CD14-positive monocyte (primary cell): Measurements from ENCODE around the gene POSTN. TPM values are rescaled to one million over a fixed set of nuclear protein-coding genes. Genes with fewer than 3 reads are reported as not detected.

Experiments
- DNase-seq, 3 donors: peaks; one replicate each; pipeline ENCODE4 v3.0.0-alpha.2; 2011 to 2022
- H2AFZ ChIP-seq: 2 replicates; pipeline ENCODE4 v1.6.0; 2012; ENCODE audit warnings: mild to moderate bottlenecking, low read depth, low read length, inconsistent platforms; ENCODE audit not compliant: insufficient read depth, poor library complexity, severe bottlenecking
- H3K27ac ChIP-seq, 2 donors: 1 replicate in 1 of 2; 2 replicates in 1 of 2; pipeline ENCODE4 v1.5.1; 2012 to 2013; ENCODE audit warnings: low read length in 2 of 2, control low read depth in 1 of 2, inconsistent platforms in 1 of 2, low read depth in 1 of 2, mild to moderate bottlenecking in 1 of 2
- H3K27me3 ChIP-seq, 2 donors: one replicate each; pipeline versions ENCODE4 v1.6.0 to v1.6.1; 2011 to 2013; ENCODE audit warnings: low read length in 2 of 2; ENCODE audit not compliant: control insufficient read depth in 2 of 2, insufficient read depth in 2 of 2
- H3K36me3 ChIP-seq, 2 donors: replicated peaks in 1 of 2; 1 replicate in 1 of 2; 2 replicates in 1 of 2; pipeline versions ENCODE4 v1.5.1 to v1.6.1; 2012 to 2013; ENCODE audit warnings: low read length in 2 of 2, control low read depth in 1 of 2, inconsistent platforms in 1 of 2, mild to moderate bottlenecking in 1 of 2; ENCODE audit not compliant: insufficient read depth in 2 of 2, control insufficient read depth in 1 of 2
- H3K4me1 ChIP-seq, 2 donors: 1 replicate in 1 of 2; 2 replicates in 1 of 2; pipeline versions ENCODE4 v1.5.1 to v1.6.1; 2012 to 2013; ENCODE audit warnings: low read length in 2 of 2, control low read depth in 1 of 2, inconsistent platforms in 1 of 2, mild to moderate bottlenecking in 1 of 2, moderate library complexity in 1 of 2; ENCODE audit not compliant: insufficient read depth in 2 of 2, control insufficient read depth in 1 of 2
- H3K4me2 ChIP-seq: replicated peaks from 2 replicates; pipeline ENCODE3; 2012; ENCODE audit warnings: low read length, moderate library complexity, mild to moderate bottlenecking; ENCODE audit not compliant: poor library complexity, severe bottlenecking; ENCODE audit errors: extremely low read depth
- H3K4me3 ChIP-seq, 3 experiments: fragments of 200-600 bp in 1 of 3; sonication (generic) in 1 of 3; replicated peaks in 1 of 3; 1 replicate in 2 of 3; 2 replicates in 1 of 3; pipeline ENCODE4 v1.5.1; 2011 to 2013; ENCODE audit warnings: low read length in 3 of 3, mild to moderate bottlenecking in 3 of 3, control low read depth in 2 of 3, low read depth in 2 of 3, inconsistent platforms in 1 of 3, moderate library complexity in 1 of 3
- H3K79me2 ChIP-seq: 2 replicates; pipeline ENCODE4 v1.6.0; 2012; ENCODE audit warnings: mild to moderate bottlenecking, control low read depth, inconsistent platforms, low read length, moderate library complexity; ENCODE audit not compliant: insufficient read depth
- H3K9ac ChIP-seq: 2 replicates; pipeline ENCODE4 v1.6.0; 2017; ENCODE audit warnings: low read length, mild to moderate bottlenecking; ENCODE audit not compliant: insufficient read depth, poor library complexity, severe bottlenecking
- H3K9me3 ChIP-seq, 2 donors: replicated peaks in 1 of 2; 1 replicate in 1 of 2; 2 replicates in 1 of 2; pipeline versions ENCODE4 v1.5.1 to v1.6.1; 2012 to 2013; ENCODE audit warnings: low read length in 2 of 2, control low read depth in 1 of 2; ENCODE audit not compliant: control insufficient read depth in 1 of 2, insufficient read depth in 1 of 2
- H4K20me1 ChIP-seq: 2 replicates; pipeline ENCODE4 v1.6.0; 2012; ENCODE audit warnings: mild to moderate bottlenecking, low read length, control low read depth, moderate library complexity; ENCODE audit not compliant: insufficient read depth
- H3K27ac Mint-ChIP-seq, 7 donors: one replicate each; pipeline ENCODE4 v1.8.0; 2020; ENCODE audit warnings: mild to moderate bottlenecking in 7 of 7, mixed read lengths in 7 of 7, moderate library complexity in 6 of 7, inconsistent platforms in 2 of 7
- H3K27me3 Mint-ChIP-seq, 3 donors: one replicate each; pipeline ENCODE4 v1.8.0; 2021 to 2022; ENCODE audit warnings: low read depth in 3 of 3, mild to moderate bottlenecking in 3 of 3, mixed read lengths in 3 of 3, moderate library complexity in 3 of 3, inconsistent platforms in 1 of 3
- H3K36me3 Mint-ChIP-seq, 2 donors: one replicate each; pipeline ENCODE4 v1.8.0; 2020; ENCODE audit warnings: mixed read lengths in 2 of 2, inconsistent platforms in 1 of 2, mild to moderate bottlenecking in 1 of 2
- H3K4me1 Mint-ChIP-seq: one replicate; pipeline ENCODE4 v1.8.0; 2020; ENCODE audit warnings: mild to moderate bottlenecking, mixed read lengths
- H3K4me3 Mint-ChIP-seq, 2 donors: one replicate each; pipeline ENCODE4 v1.8.0; 2020; ENCODE audit warnings: mild to moderate bottlenecking in 2 of 2, mixed read lengths in 2 of 2, moderate library complexity in 1 of 2
- H3K9me3 Mint-ChIP-seq, 7 donors: one replicate each; pipeline ENCODE4 v1.8.0; 2020 to 2022; ENCODE audit warnings: mixed read lengths in 7 of 7, mild to moderate bottlenecking in 6 of 7, moderate library complexity in 6 of 7, inconsistent platforms in 2 of 7
- WGBS: methylation state at CpG from one replicate; pipeline ENCODE4 v1.1.5; 2013; ENCODE audit warnings: missing lambda C conversion rate; ENCODE audit not compliant: insufficient coverage; 5-methylcytosine and 5-hydroxymethylcytosine counted together
- intact Hi-C, 2 donors: fragments of 100-400 bp; cut with micrococcal nuclease; formaldehyde crosslinking; loops; one replicate each; pipeline versions ENCODE4 v1.15.0 to v1.15.1; 2023
- polyA plus RNA-seq, 3 donors: library from polyadenylated mRNA; depleted of rRNA in 1 of 3; unstranded in 2 of 3; stranded (reverse) in 1 of 3; fragments of 300-500 nt in 2 of 3; fragments of >200 nt in 1 of 3; fragmentation: Illumina TruSeq in 2 of 3; gene quantifications; 1 replicate in 2 of 3; 2 replicates in 1 of 3; pipeline ENCODE4 v1.2.3, GENCODE V29; 2012 to 2021
- TF ChIP-seq, protein P1 (sequence below): fragments of 200-600 bp; IDR thresholded peaks from one replicate; pipeline ENCODE4 v1.8.0; 2022; ENCODE audit warnings: antibody characterized with exemption, mild to moderate bottlenecking

POSTN gene
- polyA plus RNA-seq, 3 donors: not detected

DNA sequence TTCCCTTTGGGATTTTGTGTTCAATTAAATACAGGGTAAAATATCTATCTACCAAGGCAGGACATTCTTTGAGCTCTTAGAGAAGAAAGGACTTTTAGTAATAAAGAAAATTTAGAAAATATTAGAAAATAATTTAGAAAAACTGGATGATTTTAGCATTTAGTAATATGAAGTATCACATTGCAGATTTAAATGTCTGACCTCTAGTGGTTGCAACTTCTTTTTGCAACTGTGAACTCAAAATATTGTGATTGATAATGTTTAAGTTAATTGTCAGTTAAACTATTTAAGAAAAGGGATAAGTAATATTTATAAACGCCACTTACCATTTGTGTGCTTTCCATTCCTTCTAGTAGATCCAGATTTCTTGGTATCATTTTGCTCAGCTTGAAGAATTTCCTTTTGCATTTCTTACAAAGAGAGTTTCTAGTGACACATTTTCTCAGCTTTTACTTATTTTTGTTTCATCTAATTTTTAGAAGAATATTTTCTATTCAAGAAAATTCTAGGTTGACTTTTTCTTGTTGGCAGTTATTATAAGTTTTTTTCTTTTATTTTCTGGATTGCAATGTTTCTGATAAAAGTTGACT lies 10.3 kb upstream of the POSTN start:
- Histone ChIP-seq H3K9ac (no peak overlapping the region), H3K4me1 (no peaks in the 10 kb centered on the region), H3K9me3 (no peaks in the 10 kb centered on the region), H3K27me3 (no peaks in the 10 kb centered on the region), H3K4me3 (no peak overlapping the region), H3K27ac (no peak overlapping the region), H4K20me1 (no peaks in the 10 kb centered on the region), H3K79me2 (no peaks in the 10 kb centered on the region), H3K4me2 (no peak overlapping the region), H2AFZ (no peak overlapping the region), H3K36me3 (no peaks in the 10 kb centered on the region)
- Mint-ChIP-seq H3K9me3 (no peaks in the 10 kb centered on the region), H3K27ac (no peak overlapping the region), H3K27me3 (no peaks in the 10 kb centered on the region), H3K36me3 (no peaks in the 10 kb centered on the region), H3K4me1 (no peaks in the 10 kb centered on the region), H3K4me3 (no peak overlapping the region)
- intact Hi-C loops: no loop called here
- WGBS: no CpG with 5 or more reads among the region's 1 CpG
- DNase-seq: no peak
- TF ChIP-seq, protein P1, sequence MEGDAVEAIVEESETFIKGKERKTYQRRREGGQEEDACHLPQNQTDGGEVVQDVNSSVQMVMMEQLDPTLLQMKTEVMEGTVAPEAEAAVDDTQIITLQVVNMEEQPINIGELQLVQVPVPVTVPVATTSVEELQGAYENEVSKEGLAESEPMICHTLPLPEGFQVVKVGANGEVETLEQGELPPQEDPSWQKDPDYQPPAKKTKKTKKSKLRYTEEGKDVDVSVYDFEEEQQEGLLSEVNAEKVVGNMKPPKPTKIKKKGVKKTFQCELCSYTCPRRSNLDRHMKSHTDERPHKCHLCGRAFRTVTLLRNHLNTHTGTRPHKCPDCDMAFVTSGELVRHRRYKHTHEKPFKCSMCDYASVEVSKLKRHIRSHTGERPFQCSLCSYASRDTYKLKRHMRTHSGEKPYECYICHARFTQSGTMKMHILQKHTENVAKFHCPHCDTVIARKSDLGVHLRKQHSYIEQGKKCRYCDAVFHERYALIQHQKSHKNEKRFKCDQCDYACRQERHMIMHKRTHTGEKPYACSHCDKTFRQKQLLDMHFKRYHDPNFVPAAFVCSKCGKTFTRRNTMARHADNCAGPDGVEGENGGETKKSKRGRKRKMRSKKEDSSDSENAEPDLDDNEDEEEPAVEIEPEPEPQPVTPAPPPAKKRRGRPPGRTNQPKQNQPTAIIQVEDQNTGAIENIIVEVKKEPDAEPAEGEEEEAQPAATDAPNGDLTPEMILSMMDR: no peak

DNA sequence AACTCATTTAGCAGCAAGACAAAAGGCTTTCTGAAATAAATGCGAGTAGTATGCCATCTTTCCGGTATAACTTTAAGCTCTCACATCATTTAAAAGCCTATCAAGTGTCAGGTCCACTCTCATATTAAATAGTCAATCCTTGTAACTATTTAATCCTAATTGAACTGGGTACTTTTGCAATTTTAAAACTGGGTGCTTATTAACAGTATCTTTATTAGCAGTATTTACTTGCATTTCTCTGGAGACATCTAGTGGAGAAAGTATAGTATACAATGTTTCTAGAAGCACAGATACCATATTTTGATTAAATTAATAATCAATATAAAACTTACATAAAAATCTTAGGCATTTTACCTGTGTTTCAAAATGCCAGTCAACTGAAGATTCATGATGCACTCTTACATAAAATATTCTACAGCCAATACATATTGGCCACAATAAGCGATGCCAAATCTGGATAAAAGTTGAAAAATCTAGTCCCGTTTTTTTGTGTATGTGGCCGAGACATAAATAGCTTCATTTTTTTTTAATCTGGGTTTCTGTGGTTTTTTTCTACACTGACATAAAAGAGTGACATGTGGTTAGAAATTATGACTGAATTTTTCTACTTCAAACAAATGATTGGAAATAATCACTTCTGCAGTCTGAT lies 4.3 kb upstream of the POSTN start:
- Histone ChIP-seq H3K4me1 (no peaks in the 10 kb centered on the region), H3K27ac (no peak overlapping the region), H3K36me3 (no peaks in the 10 kb centered on the region), H3K9ac (no peak overlapping the region), H3K4me2 (no peak overlapping the region), H2AFZ (no peak overlapping the region), H4K20me1 (no peaks in the 10 kb centered on the region), H3K9me3 (no peaks in the 10 kb centered on the region), H3K79me2 (no peaks in the 10 kb centered on the region), H3K4me3 (no peak overlapping the region), H3K27me3 (no peaks in the 10 kb centered on the region)
- no peaks in the 10 kb centered on the region for H3K4me1 Mint-ChIP-seq
- intact Hi-C loops: no loop called here
- DNase-seq: no peak
- WGBS: no CpG with 5 or more reads among the region's 5 CpGs
- no peak overlapping the region for H3K27ac Mint-ChIP-seq
- no peaks in the 10 kb centered on the region for H3K9me3 Mint-ChIP-seq
- H3K4me3 Mint-ChIP-seq: no peak overlapping the region
- TF ChIP-seq, protein P1: no peak
- no peaks in the 10 kb centered on the region for H3K36me3 Mint-ChIP-seq
- H3K27me3 Mint-ChIP-seq: peaks cover 0 to 2% (median 1%) of the 10 kb centered on the region in 3 donors
